Measurements from ENCODE around the gene EPHB3.

- TF ChIP-seq TCF7L2 (IDR thresholded peaks at IDR 0.05; ENCODE audit: low read depth, low read length), result no peak
- no peak for TF ChIP-seq CTCF (IDR thresholded peaks at IDR 0.05)
These were observed 36.1 kb upstream of the EPHB3 start for GRCh38 chr3:184525337-184526087.

Data from Panc1 (cell line).